OCI-M1 (cell line): Measurements from ENCODE around the gene IL17REL.
A peak's percentile ranks its signal among the peaks of the same experiment; 100 is the strongest.

Source experiments
- DNase-seq: peaks from one replicate; lab custom pipeline; 2025; lab: John Stamatoyannopoulos, UW

Gene IL17REL

GRCh38 chr22:49966774-49967705, 45.5 kb downstream of the IL17REL start:
- DNase-seq: peak; percentile 10

- no peak for DNase-seq
Observed at GRCh38 chr22:49966041-49966773, 46.4 kb downstream of the IL17REL start.

- no peak for DNase-seq
Observed at GRCh38 chr22:49965091-49966040, 47.2 kb downstream of the IL17REL start.

- DNase-seq: no peak
Observed at GRCh38 chr22:49964136-49965090, 48.2 kb downstream of the IL17REL start.

GRCh38 chr22:49963647-49964026, 48.9 kb downstream of the IL17REL start:
- no peak for DNase-seq

GRCh38 chr22:49962751-49963646, 49.6 kb downstream of the IL17REL start:
- DNase-seq: no peak

- peak; percentile 83 for DNase-seq
Observed at GRCh38 chr22:49962012-49962750, 50.4 kb downstream of the IL17REL start.

GRCh38 chr22:49961601-49962011, 51.0 kb downstream of the IL17REL start:
- DNase-seq: peak; percentile 53

- DNase-seq: peak; percentile 53
Observed at GRCh38 chr22:49961005-49961600, 51.5 kb downstream of the IL17REL start.

- DNase-seq: peak; percentile 98
Observed at GRCh38 chr22:49960159-49961004, 52.2 kb downstream of the IL17REL start, which contains the start of gene PIM3. TSS of gene PIM3 (plus strand) at chr22:49960772. CDS start at chr22:49960948, 176 bp downstream.

GRCh38 chr22:49959782-49960158, 52.8 kb downstream of the IL17REL start:
- no peak for DNase-seq

GRCh38 chr22:49958931-49959781, 53.4 kb downstream of the IL17REL start:
- DNase-seq: no peak

- DNase-seq: no peak
Observed at GRCh38 chr22:49958366-49958921, 54.1 kb downstream of the IL17REL start.

GRCh38 chr22:49957826-49958365, 54.7 kb downstream of the IL17REL start:
- no peak for DNase-seq

- no peak for DNase-seq
Observed at GRCh38 chr22:49956914-49957825, 55.4 kb downstream of the IL17REL start.
